ENCODE data around the gene CCDC187.

DNA sequence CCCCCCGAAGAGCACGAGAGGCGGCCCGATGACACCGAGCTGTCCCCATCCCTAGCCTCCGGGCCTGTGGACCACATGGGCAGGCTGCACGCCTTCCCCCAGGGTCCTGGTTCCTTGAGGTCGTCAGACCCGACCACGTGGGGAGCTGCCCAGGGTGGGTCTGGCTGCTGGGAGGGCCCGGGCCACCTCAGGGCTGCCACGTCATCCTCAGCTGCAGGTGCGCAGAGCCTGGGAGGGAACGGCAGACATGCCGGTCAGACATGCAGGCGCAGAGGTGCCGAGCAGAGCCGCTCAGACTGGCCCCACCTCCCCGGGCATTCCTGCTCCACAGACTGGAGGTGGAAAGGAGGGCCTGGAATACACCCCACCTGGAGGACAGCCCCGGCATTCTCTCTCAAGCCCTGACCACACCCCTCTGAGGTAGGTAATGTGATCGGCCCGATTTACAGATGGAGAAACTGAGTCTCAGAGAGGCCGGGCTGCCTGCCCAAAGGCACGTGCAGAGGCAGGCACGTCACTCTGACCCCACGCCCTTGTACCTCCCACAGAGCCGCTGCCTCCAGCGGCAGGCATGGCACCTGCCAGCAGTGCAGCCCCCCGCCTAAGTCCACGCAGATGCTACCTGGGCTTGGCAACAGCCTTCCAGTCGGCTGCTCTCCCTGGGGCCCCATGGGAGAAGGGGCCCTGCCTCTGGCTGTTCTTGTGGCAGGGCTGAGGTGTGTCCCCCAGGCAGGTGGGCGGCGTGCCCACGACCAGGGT is 649 bp downstream of the CCDC187 start:
- no peak for TF ChIP-seq EZH2 (IDR thresholded peaks at IDR 0.05; ENCODE audit: low read depth)
- TF ChIP-seq, protein P1, sequence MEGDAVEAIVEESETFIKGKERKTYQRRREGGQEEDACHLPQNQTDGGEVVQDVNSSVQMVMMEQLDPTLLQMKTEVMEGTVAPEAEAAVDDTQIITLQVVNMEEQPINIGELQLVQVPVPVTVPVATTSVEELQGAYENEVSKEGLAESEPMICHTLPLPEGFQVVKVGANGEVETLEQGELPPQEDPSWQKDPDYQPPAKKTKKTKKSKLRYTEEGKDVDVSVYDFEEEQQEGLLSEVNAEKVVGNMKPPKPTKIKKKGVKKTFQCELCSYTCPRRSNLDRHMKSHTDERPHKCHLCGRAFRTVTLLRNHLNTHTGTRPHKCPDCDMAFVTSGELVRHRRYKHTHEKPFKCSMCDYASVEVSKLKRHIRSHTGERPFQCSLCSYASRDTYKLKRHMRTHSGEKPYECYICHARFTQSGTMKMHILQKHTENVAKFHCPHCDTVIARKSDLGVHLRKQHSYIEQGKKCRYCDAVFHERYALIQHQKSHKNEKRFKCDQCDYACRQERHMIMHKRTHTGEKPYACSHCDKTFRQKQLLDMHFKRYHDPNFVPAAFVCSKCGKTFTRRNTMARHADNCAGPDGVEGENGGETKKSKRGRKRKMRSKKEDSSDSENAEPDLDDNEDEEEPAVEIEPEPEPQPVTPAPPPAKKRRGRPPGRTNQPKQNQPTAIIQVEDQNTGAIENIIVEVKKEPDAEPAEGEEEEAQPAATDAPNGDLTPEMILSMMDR (conservative IDR thresholded peaks at IDR 0.05): no peak
